H9 (cell line): Measurements from ENCODE around the gene FEV. TPM values are rescaled to one million over a fixed set of nuclear protein-coding genes. Genes with fewer than 3 reads are reported as not detected.

Experiments used
- DNase-seq: peaks from one replicate; pipeline ENCODE4 v3.0.0-alpha.2; 2017
- H2AFZ ChIP-seq: one replicate; pipeline ENCODE4 v1.6.1; 2013; ENCODE audit warnings: mild to moderate bottlenecking, low read length, control low read depth, moderate library complexity
- H2AK5ac ChIP-seq: 2 replicates; pipeline ENCODE4 v1.6.1; 2013; ENCODE audit warnings: low read length, control low read depth, mixed read lengths; ENCODE audit not compliant: insufficient read length
- H2BK120ac ChIP-seq: one replicate; pipeline ENCODE4 v1.6.1; 2013; ENCODE audit warnings: low read depth, mild to moderate bottlenecking, low read length, control low read depth, inconsistent platforms; ENCODE audit not compliant: poor library complexity, severe bottlenecking
- H2BK12ac ChIP-seq: 2 replicates; pipeline ENCODE4 v1.6.1; 2013; ENCODE audit warnings: low read length, control low read depth, mixed read lengths, low read depth; ENCODE audit not compliant: insufficient read length
- H2BK15ac ChIP-seq: 2 replicates; pipeline ENCODE4 v1.6.1; 2013; ENCODE audit warnings: low read depth, low read length, control low read depth
- H2BK20ac ChIP-seq: one replicate; pipeline ENCODE4 v1.6.1; 2013; ENCODE audit warnings: low read depth, mild to moderate bottlenecking, low read length, control low read depth, inconsistent platforms; ENCODE audit not compliant: poor library complexity, severe bottlenecking
- H2BK5ac ChIP-seq: 2 replicates; pipeline ENCODE4 v1.6.1; 2013; ENCODE audit warnings: low read length, control low read depth, mixed read lengths; ENCODE audit not compliant: insufficient read length
- H3K14ac ChIP-seq: 2 replicates; pipeline ENCODE4 v1.6.1; 2013; ENCODE audit warnings: low read length, control low read depth; ENCODE audit not compliant: insufficient read depth
- H3K18ac ChIP-seq: 2 replicates; pipeline ENCODE4 v1.6.1; 2013; ENCODE audit warnings: low read depth, mild to moderate bottlenecking, mixed read lengths, low read length, control low read depth; ENCODE audit not compliant: insufficient read length
- H3K23ac ChIP-seq: 2 replicates; pipeline ENCODE4 v1.6.1; 2013; ENCODE audit warnings: low read length, control low read depth, mixed read lengths, low read depth; ENCODE audit not compliant: insufficient read length
- H3K23me2 ChIP-seq: 2 replicates; pipeline ENCODE4 v1.6.1; 2013; ENCODE audit warnings: low read depth, mild to moderate bottlenecking, mixed read lengths, low read length, control low read depth; ENCODE audit not compliant: insufficient read length, poor library complexity, severe bottlenecking
- H3K27ac ChIP-seq: 2 replicates; pipeline ENCODE4 v1.5.1; 2013; ENCODE audit warnings: low read length, control low read depth, mixed read lengths, low read depth; ENCODE audit not compliant: insufficient read length
- H3K27me3 ChIP-seq: 2 replicates; pipeline ENCODE4 v1.6.1; 2013; ENCODE audit warnings: low read length, control low read depth, inconsistent platforms; ENCODE audit not compliant: insufficient read depth
- H3K4ac ChIP-seq: 2 replicates; pipeline ENCODE4 v1.6.1; 2013; ENCODE audit warnings: low read depth, mild to moderate bottlenecking, control low read depth, inconsistent platforms, low read length, moderate library complexity
- H3K4me1 ChIP-seq: 2 replicates; pipeline ENCODE4 v1.6.1; 2013; ENCODE audit warnings: low read length, control low read depth, inconsistent platforms; ENCODE audit not compliant: insufficient read depth
- H3K4me2 ChIP-seq: 2 replicates; pipeline ENCODE4 v1.6.1; 2013; ENCODE audit warnings: low read length, control low read depth, mixed read lengths; ENCODE audit not compliant: insufficient read length, insufficient read depth
- H3K56ac ChIP-seq: 2 replicates; pipeline ENCODE4 v1.6.1; 2013; ENCODE audit warnings: low read depth, mild to moderate bottlenecking, mixed read lengths, low read length, control low read depth; ENCODE audit not compliant: insufficient read length
- H3K79me1 ChIP-seq: 2 replicates; pipeline ENCODE4 v1.6.1; 2013; ENCODE audit warnings: low read depth, mild to moderate bottlenecking, moderate library complexity, low read length, control low read depth, inconsistent platforms; ENCODE audit not compliant: insufficient read depth, poor library complexity, severe bottlenecking
- H3K79me2 ChIP-seq: 2 replicates; pipeline ENCODE4 v1.6.1; 2013; ENCODE audit warnings: low read length, control low read depth, inconsistent platforms; ENCODE audit not compliant: insufficient read depth
- H3K9ac ChIP-seq: 2 replicates; pipeline ENCODE4 v1.6.1; 2013; ENCODE audit warnings: low read length, control low read depth, mixed read lengths; ENCODE audit not compliant: insufficient read length; ENCODE audit errors: extremely low read depth
- H3K9me3 ChIP-seq: one replicate; pipeline ENCODE4 v1.6.1; 2013; ENCODE audit warnings: low read depth, low read length, inconsistent platforms; ENCODE audit not compliant: control insufficient read depth
- H3T11ph ChIP-seq: one replicate; pipeline ENCODE4 v1.6.1; 2013; ENCODE audit warnings: mild to moderate bottlenecking, low read length, control low read depth, inconsistent platforms
- H4K20me1 ChIP-seq: one replicate; pipeline ENCODE4 v1.6.1; 2013; ENCODE audit not compliant: control insufficient read depth, insufficient read length, insufficient read depth
- H4K5ac ChIP-seq: 2 replicates; pipeline ENCODE4 v1.6.1; 2013; ENCODE audit warnings: low read depth, mild to moderate bottlenecking, mixed read lengths, low read length, control low read depth; ENCODE audit not compliant: insufficient read length
- H4K8ac ChIP-seq: replicated peaks from 2 replicates; pipeline ENCODE4 v1.6.1; 2013; ENCODE audit warnings: low read length, control low read depth, mixed read lengths, low read depth; ENCODE audit not compliant: insufficient read length
- H4K91ac ChIP-seq: 2 replicates; pipeline ENCODE4 v1.6.1; 2013; ENCODE audit warnings: low read depth, mild to moderate bottlenecking, moderate library complexity, mixed read lengths, low read length, control low read depth; ENCODE audit not compliant: insufficient read length
- H3K27ac Mint-ChIP-seq, 3 experiments: 2 replicates in 2 of 3; 3 replicates in 1 of 3; pipeline ENCODE4 v1.8.0; 2020 to 2021; ENCODE audit warnings: mixed read lengths in 3 of 3, mild to moderate bottlenecking in 1 of 3, moderate library complexity in 1 of 3
- H3K27me3 Mint-ChIP-seq: 2 replicates; pipeline ENCODE4 v1.8.0; 2021; ENCODE audit warnings: low read depth, mild to moderate bottlenecking, moderate library complexity, mixed read lengths
- H3K36me3 Mint-ChIP-seq, 3 experiments: 2 replicates in 2 of 3; 3 replicates in 1 of 3; pipeline ENCODE4 v1.8.0; 2020 to 2021; ENCODE audit warnings: low read depth in 3 of 3, mixed read lengths in 3 of 3; ENCODE audit not compliant: insufficient read depth in 1 of 3
- H3K4me1 Mint-ChIP-seq, 2 experiments: 2 replicates each; pipeline ENCODE4 v1.8.0; 2020; ENCODE audit warnings: mixed read lengths in 2 of 2
- H3K4me3 Mint-ChIP-seq, 2 experiments: 2 replicates in 1 of 2; 3 replicates in 1 of 2; pipeline ENCODE4 v1.8.0; 2020 to 2021; ENCODE audit warnings: mild to moderate bottlenecking in 2 of 2, mixed read lengths in 2 of 2, moderate library complexity in 1 of 2
- H3K9me3 Mint-ChIP-seq, 2 experiments: 2 replicates in 1 of 2; 3 replicates in 1 of 2; pipeline ENCODE4 v1.8.0; 2020; ENCODE audit warnings: mild to moderate bottlenecking in 2 of 2, mixed read lengths in 2 of 2, moderate library complexity in 1 of 2
- WGBS: extraction: QIAGEN DNeasy Blood & Tissue Kit; methylation state at CpG from one replicate; pipeline ENCODE4 v1.1.7; 2013; ENCODE audit warnings: missing lambda C conversion rate, low lambda C conversion rate, mixed read lengths; ENCODE audit not compliant: insufficient read length; ENCODE audit errors: extremely low coverage; 5-methylcytosine and 5-hydroxymethylcytosine counted together
- total RNA-seq: library from RNA; stranded (reverse); gene quantifications from 2 replicates; pipeline ENCODE4 v1.2.1, GENCODE V29; 2021
- TF ChIP-seq, protein P1 (sequence below): fragments of 200-600 bp; sonication (generic); conservative IDR thresholded peaks from 3 replicates; pipeline ENCODE4 v1.8.0; 2021; ENCODE audit warnings: antibody characterized with exemption, mild to moderate bottlenecking

FEV gene
- total RNA-seq, 1 experiment from 2014 or later, result not detected

- Histone ChIP-seq H2BK20ac (no peak overlapping the region), H3K4me1 (no peaks in the 10 kb centered on the region), H3K27ac (no peak overlapping the region), H2AFZ (no peak overlapping the region), H4K91ac (no peak overlapping the region), H2BK120ac (no peak overlapping the region), H3K56ac (no peak overlapping the region), H2BK15ac (no peak overlapping the region), H3K14ac (no peak overlapping the region), H2BK12ac (no peak overlapping the region), H4K20me1 (no peaks in the 10 kb centered on the region), H2AK5ac (no peak overlapping the region), H3K9ac (no peak overlapping the region), H3K23ac (no peak overlapping the region), H3K4ac (no peak overlapping the region), H3K9me3 (no peaks in the 10 kb centered on the region), H3K79me1 (no peaks in the 10 kb centered on the region), H3K27me3 (no peaks in the 10 kb centered on the region; the same call in 1 of the 2 replicates), H3K23me2 (no peaks in the 10 kb centered on the region), H3K79me2 (no peaks in the 10 kb centered on the region), H2BK5ac (no peak overlapping the region), H3T11ph (no peak overlapping the region), H4K5ac (no peak overlapping the region), H3K4me2 (no peak overlapping the region), H3K18ac (no peak overlapping the region), H4K8ac (no peak overlapping the region)
- H3K9me3 Mint-ChIP-seq, result no peaks in the 10 kb centered on the region
- H3K4me3 Mint-ChIP-seq, result no peak overlapping the region
- peak overlapping the region in 1 of 3 experiments; percentile 91; a peak in 1 of 7 replicates for H3K27ac Mint-ChIP-seq
- H3K36me3 Mint-ChIP-seq, result no peaks in the 10 kb centered on the region
- TF ChIP-seq, protein P1, sequence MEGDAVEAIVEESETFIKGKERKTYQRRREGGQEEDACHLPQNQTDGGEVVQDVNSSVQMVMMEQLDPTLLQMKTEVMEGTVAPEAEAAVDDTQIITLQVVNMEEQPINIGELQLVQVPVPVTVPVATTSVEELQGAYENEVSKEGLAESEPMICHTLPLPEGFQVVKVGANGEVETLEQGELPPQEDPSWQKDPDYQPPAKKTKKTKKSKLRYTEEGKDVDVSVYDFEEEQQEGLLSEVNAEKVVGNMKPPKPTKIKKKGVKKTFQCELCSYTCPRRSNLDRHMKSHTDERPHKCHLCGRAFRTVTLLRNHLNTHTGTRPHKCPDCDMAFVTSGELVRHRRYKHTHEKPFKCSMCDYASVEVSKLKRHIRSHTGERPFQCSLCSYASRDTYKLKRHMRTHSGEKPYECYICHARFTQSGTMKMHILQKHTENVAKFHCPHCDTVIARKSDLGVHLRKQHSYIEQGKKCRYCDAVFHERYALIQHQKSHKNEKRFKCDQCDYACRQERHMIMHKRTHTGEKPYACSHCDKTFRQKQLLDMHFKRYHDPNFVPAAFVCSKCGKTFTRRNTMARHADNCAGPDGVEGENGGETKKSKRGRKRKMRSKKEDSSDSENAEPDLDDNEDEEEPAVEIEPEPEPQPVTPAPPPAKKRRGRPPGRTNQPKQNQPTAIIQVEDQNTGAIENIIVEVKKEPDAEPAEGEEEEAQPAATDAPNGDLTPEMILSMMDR, result no peak
- no peak for DNase-seq
- no CpG with 5 or more reads among the region's 12 CpGs for WGBS
- peaks cover 17% of the 10 kb centered on the region for H3K27me3 Mint-ChIP-seq
- H3K4me1 Mint-ChIP-seq, result peaks cover 6 to 7% of the 10 kb centered on the region in 2 experiments
Measured at GRCh38 chr2:219023045-219023605, 38.1 kb upstream of the FEV start.
